GM12892 (cell line): ENCODE results near the gene TBX2.

Experiments
- POLR2AphosphoS5 ChIP-seq: IDR thresholded peaks from 2 replicates; pipeline ENCODE4 v1.6.1; 2011; ENCODE audit warnings: low read depth, low read length, control low read depth
- TAF1 ChIP-seq: IDR thresholded peaks from 2 replicates; pipeline ENCODE4 v1.6.1; 2011; ENCODE audit warnings: low read depth, mild to moderate bottlenecking, control low read depth, low read length, borderline replicate concordance

DNA sequence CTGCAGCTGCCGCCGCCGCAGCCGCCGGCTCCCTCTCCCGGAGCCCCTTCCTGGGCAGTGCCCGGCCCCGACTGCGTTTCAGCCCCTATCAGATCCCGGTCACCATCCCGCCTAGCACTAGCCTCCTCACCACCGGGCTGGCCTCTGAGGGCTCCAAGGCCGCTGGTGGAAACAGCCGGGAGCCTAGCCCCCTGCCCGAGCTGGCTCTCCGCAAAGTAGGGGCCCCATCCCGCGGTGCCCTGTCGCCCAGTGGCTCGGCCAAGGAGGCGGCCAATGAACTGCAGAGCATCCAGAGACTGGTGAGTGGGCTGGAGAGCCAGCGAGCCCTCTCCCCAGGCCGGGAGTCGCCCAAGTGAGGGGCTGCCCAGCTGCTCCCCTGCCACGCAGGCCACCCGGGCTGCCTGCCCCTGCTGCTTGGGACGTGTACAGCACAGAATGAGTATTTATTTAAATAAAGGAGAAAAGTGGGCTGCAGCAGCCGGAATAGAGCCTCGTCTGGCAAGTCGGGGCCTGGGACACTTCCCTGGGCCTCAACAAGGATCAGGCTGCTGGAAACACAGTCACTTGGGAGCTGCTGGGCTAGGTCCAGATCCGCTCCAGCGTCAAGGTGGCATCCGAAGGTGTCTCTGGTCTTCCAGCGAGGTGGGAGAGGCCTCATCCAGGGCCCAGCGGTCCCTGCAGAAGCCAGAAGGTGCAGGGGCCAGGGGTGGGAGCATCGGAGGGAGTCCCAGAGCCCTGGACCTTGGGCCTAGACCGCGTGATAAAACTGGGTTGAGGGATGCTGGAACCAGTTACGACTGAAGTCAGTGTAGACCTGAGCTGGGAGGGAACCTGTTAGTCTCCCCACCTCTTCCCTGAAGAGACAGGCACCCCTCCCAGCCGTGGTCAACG, 8.8 kb downstream of the TBX2 start:
- TF ChIP-seq POLR2AphosphoS5 (no peak), TAF1 (no peak)
